RPMI7951 (cell line): ENCODE data around the gene HSPA9. TPM values are rescaled to one million over a fixed set of nuclear protein-coding genes. Genes with fewer than 3 reads are reported as not detected.

Experiments used
- DNase-seq: peaks from one replicate; pipeline ENCODE4 v3.0.0-alpha.2; 2012; ENCODE audit warnings: low read depth
- total RNA-seq: library from RNA; depleted of rRNA; stranded (reverse); fragments of >200 nt; shearing (Covaris generic); gene quantifications from 2 replicates; pipeline ENCODE4 v1.2.3, GENCODE V29; 2014; rRNA removed

Gene HSPA9
- total RNA-seq: 172 and 209 TPM in 2 replicates

DNA sequence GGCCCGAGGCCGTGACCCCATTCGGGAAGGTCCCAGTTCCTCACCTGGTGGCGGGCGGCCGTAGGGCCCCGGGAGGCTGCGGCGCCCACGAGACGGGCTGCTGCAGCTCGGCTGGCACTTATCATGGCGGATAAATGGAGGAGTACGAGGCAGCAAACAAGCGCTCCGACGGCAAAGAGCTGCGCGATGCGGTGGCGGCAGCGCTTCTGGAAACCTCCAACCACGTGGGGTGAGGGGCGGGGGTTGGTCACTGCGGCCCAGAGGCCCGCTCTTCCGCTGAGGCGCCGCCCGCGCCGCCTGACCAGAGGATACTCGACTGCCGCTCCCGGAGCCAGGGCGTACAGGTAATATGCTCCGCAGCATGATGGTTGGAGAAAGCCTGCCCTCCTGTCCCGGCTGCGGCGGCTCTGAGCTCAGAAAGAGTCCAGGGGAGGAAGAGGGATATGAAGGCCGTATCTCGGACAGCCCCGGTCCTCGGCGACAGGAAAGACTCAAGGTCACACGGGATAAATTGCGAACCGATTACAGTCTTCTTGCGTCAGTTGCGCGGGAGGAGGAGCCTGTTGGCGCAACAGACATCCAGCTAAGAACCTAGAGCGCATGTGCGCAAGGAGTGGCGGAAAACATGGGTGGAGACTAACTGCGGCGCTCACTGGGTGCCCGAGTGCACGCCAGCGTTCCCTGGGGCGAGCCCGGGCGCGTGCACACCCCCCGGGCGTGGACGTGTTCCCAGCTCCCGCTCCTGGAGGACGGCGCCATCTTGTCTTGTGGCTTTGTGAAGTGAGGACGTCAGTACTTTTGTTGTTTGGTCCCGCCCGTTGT lies at the start of gene HSPA9:
Gene HSPA9, minus strand, starts transcription at position 208 of the 822 bp plus-strand sequence. Its CDS starts 83 bp downstream, at position 125.
- DNase-seq: peak; percentile 98

DNA sequence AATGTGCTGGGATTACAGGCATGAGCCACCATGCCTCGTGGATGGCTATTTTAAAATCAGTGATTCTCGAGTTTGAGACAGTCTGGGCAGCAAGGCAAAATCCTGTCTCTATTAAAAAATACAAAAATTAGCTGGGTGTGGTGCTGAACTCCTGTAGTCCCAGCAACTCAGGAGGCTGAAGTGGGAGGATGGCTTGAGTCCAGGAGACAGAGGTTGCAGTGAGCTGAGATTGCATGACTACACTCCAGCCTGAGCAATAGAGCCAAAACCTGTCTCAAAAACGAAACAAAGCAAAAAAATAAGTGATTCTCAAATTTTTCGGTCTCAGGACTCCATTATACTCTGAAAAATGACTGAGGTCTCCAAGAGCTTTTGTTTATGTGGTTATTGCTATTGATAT lies 47.9 kb upstream of the HSPA9 start:
- no peak for DNase-seq

DNA sequence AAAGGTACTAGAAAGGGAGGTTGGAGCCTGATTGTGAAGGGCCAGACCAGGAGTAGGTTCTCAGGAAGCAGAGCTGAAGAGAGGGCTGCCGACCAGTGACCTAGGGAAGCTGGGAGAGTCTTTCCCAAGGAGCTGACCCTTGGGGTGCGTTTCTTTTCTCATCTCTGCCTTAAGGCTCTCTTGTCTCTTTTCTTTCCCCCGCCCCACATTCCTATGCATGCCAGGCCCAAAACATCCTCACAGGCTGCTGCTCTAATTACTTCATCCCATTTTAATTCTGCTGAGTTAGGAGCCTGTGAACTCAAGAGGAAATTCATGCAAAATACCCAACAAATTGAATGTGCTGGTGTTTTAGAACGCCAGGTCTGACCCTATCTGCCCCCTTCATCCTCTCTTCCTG lies 46.9 kb upstream of the HSPA9 start:
- DNase-seq: no peak

DNA sequence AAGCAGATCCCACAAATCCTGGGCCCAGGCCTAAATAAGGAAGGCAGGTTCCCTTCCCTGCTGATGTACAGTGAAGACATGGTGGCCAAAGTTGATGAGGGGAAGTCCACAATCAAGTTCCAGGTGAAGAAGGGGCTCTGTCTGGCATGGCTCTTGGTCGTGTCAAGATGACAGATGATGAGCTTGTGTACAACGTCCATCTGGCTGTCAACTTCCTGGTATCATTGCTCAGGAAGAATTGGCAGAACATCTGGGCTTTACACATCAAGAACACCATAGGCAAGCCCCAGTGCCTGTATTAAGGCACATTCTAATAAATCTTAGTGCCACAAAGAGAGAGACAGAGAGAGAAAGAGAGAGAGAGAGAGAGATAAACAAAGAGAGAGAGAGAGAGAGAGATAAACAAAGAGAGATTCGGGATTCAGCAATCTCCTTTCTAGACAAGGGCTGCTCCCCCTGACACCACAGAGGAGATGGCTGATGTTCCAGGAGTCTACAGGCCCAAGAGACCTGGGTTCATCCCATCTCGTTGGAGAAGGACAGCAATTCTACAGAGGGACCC lies 45.5 kb upstream of the HSPA9 start:
- DNase-seq: no peak

DNA sequence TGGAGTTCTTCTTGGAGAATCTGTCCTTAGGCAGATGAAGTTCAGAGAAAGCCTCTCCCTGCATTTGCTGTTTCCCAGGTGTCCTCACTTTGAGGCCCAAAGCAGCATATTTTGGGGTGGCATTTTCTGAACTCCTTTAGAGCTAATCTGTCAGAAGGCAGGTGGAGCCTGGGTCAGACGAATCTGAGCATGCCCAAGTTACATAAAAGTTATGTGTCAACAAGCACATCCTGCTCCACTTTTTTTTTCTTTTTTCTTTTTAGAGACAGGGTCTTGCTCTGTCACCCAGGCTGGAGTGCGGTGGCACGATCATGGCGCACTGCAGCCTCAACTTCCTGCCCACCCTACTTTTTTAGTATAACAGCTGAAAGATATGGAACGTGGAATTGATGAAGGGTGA lies 41.3 kb upstream of the HSPA9 start:
- no peak for DNase-seq

DNA sequence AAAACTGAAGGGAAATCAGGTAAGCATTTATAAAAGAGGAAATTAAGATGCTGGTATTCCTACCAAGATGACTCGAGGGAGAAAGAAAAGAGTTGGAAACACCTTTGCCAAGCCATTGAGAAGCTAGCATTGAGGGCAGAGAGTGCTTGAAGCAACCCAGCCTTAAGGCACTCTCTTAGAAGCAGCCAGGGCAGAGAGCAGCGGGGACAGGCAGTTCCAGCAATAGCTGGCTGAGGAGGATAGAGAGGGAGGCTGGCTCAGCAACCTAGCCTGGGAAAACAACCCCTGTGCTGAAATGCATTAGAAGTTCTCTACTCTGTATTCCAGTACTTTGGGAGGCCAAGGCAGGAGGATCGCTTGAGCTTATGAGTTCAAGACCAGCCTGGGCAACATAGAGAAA lies 40.3 kb upstream of the HSPA9 start:
- DNase-seq: no peak

DNA sequence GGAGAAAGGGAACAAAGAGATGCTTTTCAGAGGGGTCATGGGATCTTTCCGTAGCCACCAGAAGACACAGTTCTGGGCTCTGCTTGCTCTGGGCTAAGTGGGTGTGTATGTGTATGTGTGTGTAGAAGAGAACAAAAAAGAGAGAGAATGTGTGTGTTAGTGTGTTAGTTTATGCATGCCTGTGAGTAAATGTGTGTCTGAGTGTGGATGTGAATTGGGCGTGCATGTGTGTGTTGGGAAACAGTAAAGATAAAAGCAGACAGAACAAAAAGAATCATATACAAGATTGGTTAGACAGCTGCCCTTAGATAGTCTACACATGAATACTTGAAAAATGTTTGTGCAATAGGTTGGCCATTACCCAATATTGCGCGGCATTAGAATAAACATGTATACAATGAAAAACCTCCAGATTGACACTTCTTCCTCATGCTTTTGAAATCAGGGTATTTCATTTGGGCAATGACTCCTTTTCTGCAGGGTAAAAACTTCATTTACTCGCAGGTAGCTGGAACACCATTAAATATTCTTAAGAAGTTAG lies 36.5 kb upstream of the HSPA9 start:
- no peak for DNase-seq

DNA sequence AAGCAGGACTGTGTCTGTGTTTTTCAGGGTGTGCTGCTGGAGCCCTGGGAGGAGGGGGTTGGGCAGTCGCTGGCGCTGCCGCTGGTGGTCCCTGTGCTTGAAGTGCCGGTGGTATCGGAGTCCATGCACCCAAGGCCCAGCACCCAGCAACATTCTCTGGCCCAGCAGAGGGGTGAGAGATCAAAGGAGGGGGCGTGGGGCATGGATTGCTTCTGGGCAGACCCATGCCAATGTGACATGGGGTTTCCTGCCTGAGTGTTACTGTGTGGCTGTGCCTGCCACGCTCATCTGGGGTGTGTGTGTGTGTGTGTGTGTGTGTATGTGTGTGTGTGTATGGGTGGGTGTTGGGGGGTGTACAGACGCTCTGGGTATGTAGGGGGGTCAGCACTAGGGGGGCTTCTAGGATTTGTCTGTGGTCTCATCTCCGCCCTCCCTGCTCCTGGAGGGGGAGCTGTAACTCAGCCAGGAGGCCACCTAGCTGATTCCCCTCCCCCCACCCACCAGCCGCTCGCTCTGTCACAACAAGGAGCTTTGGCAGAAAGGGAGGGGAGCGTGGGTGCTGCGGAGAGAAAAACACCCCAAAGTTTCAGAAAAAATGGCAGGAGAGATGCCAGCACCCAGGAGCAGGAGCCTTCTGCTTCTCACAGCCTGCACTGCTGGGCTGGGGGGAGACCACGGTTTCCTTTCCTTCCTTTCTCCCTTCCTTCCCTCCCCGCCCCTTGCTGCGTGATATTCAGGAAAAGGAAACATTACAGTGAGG lies 35.9 kb upstream of the HSPA9 start:
- no peak for DNase-seq

DNA sequence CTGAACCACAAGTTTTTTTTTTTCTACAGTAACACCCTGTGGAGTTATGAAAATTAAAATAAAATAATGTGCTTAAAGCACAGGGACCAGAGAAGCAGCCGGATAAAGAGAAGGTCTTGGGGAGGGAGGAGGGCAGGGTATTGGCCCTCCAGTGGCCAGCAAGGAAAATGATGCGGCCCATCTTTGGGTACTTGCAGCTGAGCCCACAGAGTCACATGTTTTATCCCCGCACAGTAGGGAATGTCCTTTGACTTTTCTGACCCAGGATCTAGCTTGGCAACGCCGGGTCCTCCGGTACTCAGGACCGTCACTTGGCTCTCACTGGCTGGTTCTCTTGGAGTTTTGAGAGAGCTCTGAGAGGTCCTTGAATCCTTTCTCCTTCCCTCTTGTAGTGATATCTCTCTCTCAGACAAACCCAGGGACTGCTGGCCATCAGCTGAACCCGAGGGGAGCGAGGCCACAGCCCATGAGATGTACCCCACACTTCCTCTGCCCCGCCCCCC lies 35.3 kb upstream of the HSPA9 start:
- peak; percentile 50 for DNase-seq

DNA sequence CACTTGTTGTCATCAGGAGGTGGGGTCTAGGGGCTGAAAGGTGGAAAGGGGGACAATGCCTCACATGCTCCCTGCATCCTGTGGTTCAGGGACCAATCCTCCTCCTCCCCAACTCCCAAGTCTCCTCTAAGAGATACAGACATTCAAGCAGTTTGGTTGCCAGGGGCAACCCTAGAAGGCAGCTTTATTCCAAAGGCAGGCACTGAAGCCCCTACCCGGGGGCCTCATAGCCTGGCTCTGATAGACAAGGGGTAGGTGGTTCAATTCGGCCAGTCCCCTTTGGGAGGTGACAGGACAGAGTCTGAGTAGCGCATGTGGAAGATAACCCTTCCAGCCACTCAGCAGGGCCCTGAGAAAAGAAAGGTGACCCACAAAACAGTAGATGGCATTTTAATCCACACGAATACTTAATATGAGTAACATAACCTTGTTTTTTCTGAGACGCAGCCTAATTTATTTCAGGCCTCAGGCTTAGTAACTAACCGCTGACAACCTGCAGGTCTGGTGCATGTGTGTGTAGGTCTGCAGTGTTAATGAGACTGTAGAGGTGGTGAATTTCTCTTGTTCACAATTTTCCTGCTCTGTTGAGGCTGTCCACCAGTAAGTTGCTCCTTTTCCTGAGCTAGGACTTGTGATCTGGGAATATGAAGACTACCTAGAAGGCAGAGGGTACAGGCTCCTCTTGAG lies 31.3 kb upstream of the HSPA9 start:
- no peak for DNase-seq

DNA sequence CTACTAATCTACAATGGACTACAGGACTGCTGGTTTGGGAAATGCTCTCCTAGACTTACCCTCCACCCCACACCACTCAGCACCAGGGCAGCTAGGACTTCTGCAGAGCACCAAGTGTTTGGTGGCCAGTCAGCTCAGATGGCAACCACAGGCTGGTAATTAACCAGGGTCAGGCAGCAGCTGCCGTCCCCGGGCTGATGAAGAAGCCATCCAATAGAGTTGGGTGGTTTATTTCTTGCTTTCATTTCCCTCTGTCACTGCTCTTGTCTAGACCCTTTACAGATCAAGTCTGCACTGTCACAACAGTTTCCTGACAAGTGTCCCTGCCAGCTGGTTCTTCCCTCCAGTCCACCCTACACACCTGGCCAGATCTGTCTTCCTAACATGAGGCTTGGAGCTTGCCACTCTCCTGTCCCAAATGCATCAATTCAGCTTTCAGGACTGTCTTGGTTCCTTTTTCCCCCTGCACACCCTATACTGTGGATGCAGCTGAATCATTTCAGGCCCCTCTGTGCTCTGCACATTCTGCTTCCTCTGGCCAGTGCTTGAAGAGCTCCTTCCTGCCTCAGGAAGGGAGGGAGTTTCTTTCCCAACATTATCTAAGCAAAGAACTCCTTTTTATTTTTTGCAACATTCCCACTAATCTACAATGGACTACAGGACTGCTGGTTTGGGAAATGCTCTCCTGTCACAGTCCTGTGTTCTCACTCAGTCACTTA lies 30.2 kb upstream of the HSPA9 start:
- DNase-seq: no peak

DNA sequence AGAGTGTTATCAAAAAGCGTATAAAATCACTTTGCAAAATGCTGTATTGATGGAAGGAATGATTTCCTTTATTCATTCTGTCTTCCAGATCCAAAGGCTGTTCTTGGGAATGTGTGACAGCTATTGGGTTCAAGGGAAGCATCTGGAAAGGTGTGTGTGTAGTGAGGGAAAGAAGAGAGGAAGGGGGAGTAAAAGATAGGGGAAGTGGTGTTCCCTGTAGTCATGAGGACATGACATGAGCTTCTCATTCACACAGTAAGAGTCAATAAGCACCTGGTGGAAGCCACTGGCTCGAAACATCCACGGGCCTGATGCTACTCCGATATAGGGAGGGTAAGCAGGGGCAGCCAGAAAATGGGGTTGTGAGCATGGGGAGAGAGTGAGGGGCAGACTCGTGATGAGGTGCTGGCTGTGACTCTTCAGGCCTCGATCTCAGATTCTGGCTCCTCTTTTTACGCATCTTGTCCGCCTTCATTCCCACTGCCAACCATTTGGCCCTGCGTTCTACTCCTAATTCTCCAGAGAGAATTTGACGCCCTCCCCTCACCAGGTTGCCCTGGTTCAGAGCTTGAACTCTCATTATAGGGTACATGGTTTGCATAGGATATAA lies 29.1 kb upstream of the HSPA9 start:
- no peak for DNase-seq

DNA sequence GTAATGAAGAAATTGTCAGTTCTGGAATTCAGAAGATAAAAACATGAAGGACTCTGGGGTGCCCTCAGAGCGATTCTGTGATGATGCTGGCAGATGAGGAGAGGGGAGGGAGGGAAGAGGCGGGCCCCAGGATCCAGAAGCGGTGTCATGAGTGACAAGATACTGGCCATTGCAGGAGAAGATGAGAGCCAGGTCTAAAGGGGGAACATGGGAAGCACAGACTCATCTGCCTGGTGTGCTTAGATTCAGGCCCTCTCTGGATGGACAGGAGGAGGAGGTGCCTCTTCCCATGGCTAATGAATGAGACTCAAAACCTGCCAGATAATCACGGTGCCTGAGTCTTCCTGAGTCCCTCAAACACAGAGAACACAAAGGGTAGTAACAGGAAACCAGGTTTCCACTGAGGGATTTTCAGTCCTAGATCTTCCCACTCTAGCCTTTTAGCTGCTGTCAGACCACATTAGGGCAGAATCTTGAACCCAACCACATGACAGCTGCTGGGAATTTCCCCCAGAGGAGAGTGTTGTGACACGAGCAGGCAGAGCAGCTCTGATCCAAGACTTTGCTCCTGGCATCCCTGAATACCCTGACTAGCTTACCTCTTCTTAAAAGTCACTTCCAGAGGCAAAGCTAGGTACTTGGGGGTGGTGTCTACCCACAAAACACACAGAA lies 28.2 kb upstream of the HSPA9 start:
- peak; percentile 29 for DNase-seq

DNA sequence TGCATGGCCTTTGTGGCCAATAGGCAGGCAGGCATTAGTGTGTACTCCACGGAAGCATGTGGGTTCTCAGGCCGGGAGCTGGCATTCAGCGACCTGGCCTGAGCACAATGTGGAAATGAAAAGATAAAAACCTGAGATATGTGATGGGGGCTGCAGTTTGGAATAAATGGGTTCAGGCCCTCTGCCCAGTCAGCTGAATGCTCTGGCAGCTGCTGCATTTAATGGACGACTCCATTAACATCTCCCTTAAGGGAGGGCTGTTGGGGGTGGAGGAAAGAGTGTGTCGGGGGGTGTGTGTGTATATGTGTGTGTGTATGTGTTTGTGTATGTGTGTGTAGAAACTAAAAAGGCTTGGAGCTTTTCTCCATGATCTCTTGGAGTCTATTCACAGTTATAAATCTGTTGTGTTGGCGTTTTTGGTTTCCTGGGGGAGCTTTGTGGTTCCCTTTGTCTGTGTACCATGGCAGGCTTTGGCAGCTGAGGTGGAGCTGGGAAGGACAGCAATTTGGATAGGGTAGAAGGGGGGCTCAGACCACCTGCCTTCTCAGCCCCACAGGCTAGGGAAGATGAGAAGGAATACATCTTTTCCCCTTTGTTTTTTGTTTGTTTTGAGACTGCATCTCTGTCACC lies 27.3 kb upstream of the HSPA9 start:
- DNase-seq: no peak

DNA sequence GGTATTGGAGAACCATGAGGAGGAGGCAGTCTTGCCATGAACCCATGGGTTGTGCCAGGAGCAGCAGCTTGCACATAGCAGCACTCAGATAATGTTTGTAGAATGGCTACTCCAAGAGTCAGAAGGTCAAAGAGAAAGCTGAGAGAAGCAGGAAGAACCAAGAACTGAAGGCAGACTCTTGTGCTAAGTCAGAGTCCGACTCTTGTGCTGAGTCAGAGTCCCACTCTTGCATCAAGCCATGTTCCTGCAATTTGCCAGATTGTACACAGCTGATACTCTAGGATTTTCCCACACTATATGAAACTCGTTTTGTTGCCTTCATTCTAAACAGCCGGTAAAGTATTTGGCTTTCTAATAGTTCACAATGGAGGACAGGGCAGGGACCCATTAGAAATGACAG lies 26.2 kb upstream of the HSPA9 start:
- DNase-seq: no peak

DNA sequence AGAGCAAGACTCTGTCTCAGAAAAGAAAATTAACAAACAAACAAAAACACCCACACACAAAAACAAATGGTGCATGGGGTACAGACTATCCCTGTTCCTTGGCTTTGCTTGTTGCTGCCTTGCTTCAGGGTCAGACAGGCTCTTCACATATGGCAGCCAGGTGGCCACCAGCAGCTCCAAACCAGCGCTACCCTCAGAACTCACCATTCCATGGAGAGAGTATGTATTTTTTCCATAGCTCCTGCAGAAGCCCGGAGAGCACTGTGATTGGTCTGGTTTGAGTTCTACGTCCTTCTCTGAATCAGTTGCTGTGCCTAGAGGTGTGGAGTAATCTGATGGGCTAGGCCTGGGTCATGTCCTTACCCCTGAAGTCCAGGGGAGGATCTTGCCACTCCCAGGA lies 25.2 kb upstream of the HSPA9 start:
- no peak for DNase-seq

DNA sequence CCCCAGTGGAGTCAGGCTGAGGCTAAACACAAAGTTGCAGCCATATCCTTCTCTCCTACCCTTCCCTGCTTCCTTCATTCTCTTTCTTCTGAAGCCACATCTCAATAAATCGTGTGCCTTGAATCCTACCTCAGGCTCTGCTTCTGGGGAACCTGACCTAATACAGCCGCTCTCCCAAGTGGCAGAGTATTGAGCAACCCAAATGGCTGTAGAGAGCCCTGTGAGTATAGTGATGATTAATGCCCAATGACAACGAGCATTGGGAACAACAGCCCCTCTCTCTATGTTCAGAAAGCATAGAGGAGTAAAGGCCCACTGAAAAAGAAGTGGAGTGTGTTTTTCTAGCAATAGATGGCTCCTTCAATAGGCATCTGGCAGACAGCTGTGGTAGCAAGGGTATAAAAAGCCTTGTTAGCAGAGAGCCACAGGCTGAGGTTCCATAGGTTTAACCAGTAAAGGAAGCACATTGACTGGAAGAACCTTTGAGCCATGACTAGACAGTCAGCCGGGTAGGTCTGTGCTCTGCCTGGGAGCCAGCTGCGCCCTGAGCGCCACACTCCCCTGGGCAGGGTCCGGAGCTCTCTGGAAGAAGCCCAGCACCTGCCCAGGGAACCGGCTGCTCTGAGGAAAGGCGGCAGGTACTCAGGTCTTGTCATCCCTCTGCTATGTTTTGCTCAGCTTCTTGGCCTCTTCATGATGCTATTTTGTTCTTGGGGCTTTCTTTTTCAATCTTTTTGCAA lies 22.6 kb upstream of the HSPA9 start:
- DNase-seq: no peak

DNA sequence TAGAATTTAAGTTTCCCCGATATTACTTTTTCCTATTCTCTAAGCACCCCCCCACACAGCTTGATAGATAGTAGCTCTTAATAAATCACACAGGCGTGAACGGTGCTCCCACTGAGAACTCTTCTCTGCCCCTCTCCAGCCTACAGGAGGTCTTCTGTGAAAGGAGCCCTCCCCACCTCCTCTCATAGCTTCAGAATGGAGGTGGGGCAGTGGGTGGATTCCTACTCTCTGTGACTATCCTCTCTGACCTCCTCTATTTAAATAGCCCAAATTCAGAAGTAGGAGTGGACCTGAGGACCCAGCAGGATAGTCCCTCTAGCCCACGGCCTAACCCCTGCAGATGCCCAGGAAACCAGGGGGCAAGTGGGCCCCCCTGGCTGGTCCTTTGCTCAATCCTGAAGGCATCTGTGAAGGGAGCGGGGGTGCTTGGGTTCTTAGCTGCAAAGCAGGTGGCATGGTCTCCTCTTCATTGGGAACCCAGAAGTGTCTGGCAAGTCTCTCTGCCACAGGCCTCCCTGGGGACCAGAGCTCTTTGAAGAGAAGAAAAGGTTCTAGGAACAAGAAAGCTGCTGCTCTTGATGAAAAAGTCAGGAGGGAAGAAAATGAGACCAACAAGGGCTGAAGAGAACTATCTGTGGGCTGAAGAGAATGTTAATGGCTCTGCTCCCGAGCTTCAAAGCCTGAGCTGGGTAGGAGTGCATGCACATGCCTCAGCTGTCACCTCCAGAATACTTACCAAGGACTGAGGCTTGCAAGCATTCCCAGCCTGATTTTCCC lies 21.1 kb upstream of the HSPA9 start:
- no peak for DNase-seq
